WTC11 (cell line): ENCODE measurements around the gene PRKAR2B.
"Not testable (repeated sequence)": the region's sequence is repeated elsewhere in the genome, so short reads cannot be mapped to it uniquely, and the experiment has no call there.

Experiments used
- CBFB ChIP-seq: sonication (generic); formaldehyde crosslinking; IDR thresholded peaks from 2 replicates; pipeline ENCODE4 v1.8.1; 2022; ENCODE audit warnings: mild to moderate bottlenecking, low read depth, missing genetic modification reagents
- FOXK1 ChIP-seq: sonication (generic); formaldehyde crosslinking; IDR thresholded peaks from 2 replicates; pipeline ENCODE4 v1.8.0; 2022; ENCODE audit warnings: mild to moderate bottlenecking, moderate library complexity, missing genetic modification reagents
- NFYB ChIP-seq: sonication (generic); formaldehyde crosslinking; conservative IDR thresholded peaks from 2 replicates; pipeline ENCODE4 v1.8.0; 2022; ENCODE audit warnings: low read depth, missing genetic modification reagents
- TEAD1 ChIP-seq: sonication (generic); formaldehyde crosslinking; IDR thresholded peaks from 2 replicates; pipeline ENCODE4 v1.8.0; 2022; ENCODE audit warnings: mild to moderate bottlenecking, missing genetic modification reagents
- ZNF121 ChIP-seq: sonication (generic); formaldehyde crosslinking; IDR thresholded peaks from 2 replicates; pipeline ENCODE4 v1.8.0; 2023; ENCODE audit warnings: missing genetic modification reagents
- TF ChIP-seq, protein P1 (sequence below): fragments of 200-600 bp; IDR thresholded peaks from 2 replicates; pipeline ENCODE4 v1.8.0; 2022; ENCODE audit warnings: antibody characterized with exemption
- TF ChIP-seq, protein P2 (sequence below): fragments of 250-450 bp; sonication (Bioruptor Pico); conservative IDR thresholded peaks from 2 replicates; pipeline ENCODE4 v1.9.0; 2021; ENCODE audit warnings: mild to moderate bottlenecking

DNA sequence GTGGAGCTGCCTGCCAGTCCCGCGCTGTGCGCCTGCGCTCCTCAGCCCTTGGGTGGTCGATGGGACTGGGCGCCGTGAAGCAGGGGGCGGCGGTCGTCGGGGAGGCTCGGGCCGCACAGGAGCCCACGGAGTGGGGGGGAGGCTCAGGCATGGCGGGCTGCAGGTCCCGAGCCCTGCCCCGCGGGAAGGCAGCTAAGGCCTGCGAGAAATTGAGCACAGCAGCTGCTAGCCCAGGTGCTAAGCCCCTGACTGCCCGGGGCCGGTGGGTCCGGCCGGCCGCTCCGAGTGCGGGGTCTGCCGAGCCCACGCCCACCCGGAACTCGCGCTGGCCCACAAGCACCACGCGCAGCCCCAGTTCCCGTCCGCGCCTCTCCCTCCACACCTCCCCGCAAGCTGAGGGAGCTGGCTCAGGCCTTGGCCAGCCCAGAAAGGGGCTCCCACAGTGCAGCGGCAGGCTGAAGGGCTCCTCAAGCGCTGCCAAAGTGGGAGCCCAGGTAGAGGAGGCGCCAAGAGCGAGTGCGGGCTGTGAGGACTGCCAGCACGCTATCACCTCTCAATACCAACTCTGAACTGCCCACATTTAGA is 2.1 kb upstream of the PRKAR2B start:
- TF ChIP-seq, protein P1, sequence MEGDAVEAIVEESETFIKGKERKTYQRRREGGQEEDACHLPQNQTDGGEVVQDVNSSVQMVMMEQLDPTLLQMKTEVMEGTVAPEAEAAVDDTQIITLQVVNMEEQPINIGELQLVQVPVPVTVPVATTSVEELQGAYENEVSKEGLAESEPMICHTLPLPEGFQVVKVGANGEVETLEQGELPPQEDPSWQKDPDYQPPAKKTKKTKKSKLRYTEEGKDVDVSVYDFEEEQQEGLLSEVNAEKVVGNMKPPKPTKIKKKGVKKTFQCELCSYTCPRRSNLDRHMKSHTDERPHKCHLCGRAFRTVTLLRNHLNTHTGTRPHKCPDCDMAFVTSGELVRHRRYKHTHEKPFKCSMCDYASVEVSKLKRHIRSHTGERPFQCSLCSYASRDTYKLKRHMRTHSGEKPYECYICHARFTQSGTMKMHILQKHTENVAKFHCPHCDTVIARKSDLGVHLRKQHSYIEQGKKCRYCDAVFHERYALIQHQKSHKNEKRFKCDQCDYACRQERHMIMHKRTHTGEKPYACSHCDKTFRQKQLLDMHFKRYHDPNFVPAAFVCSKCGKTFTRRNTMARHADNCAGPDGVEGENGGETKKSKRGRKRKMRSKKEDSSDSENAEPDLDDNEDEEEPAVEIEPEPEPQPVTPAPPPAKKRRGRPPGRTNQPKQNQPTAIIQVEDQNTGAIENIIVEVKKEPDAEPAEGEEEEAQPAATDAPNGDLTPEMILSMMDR = not testable (repeated sequence)
- not testable (repeated sequence) for TF ChIP-seq CBFB (CRISPR knock-in tag); ZNF121; TEAD1; NFYB (CRISPR knock-in tag); FOXK1 (CRISPR knock-in tag)
- TF ChIP-seq, protein P2, sequence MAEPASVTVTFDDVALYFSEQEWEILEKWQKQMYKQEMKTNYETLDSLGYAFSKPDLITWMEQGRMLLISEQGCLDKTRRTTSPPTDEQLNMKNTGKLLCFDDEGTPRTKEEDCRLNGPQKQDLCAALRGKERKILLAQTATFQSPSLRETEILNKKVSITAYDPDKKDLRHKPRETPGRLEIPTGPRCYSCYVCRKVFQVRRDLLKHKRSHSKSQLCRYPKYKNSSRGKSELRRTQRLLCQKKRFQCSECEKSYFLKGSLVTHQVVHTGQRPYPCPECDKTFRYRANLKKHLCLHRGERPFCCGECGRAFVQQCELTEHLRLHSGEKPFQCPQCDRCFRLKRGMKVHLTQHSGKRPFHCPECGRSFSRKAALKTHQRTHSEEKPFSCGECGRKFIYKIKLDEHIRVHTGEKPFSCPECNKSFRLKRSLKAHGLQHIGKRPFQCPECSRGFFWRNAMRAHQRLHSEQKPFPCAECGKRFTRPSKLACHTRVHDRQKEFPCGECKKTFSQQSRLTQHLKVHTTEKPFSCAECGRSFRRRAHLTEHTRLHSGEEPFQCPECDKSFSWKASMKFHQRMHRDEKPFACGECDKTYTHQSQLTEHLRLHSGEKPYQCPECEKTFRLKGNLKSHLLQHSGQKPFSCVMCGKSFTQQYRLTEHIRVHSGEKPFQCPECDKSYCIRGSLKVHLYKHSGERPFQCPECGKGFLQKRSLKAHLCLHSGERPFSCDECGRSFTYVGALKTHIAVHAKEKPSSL (CRISPR knock-in tag) = not testable (repeated sequence)
